COLO668 (cell line): ENCODE data around the gene ACTL6A.

Experiments
- DNase-seq: peaks from one replicate; lab custom pipeline; 2025; ENCODE audit not compliant: unreplicated experiment; lab: John Stamatoyannopoulos, UW

ACTL6A gene

GRCh38 chr3:179590669-179591068 lies 27.9 kb downstream of the ACTL6A start:
- no peak for DNase-seq

GRCh38 chr3:179591313-179591712 lies 28.6 kb downstream of the ACTL6A start:
- DNase-seq = no peak

GRCh38 chr3:179599531-179599930 lies 36.8 kb downstream of the ACTL6A start:
- no peak for DNase-seq

GRCh38 chr3:179603321-179603720 lies 40.6 kb downstream of the ACTL6A start:
- no peak for DNase-seq

- DNase-seq = no peak
Measured at GRCh38 chr3:179603831-179604230, 41.1 kb downstream of the ACTL6A start.

- DNase-seq = peak; percentile 88
Measured at GRCh38 chr3:179604321-179605078, 41.8 kb downstream of the ACTL6A start, which contains the start of the genes MRPL47 and NDUFB5. MRPL47 (minus strand) TSS chr3:179604638; CDS start chr3:179604624, 14 bp downstream. NDUFB5 (plus strand) TSS chr3:179604794; CDS start chr3:179604816, 22 bp downstream.

- no peak for DNase-seq
Measured at GRCh38 chr3:179606534-179607085, 43.9 kb downstream of the ACTL6A start.

GRCh38 chr3:179608931-179609720 lies 46.4 kb downstream of the ACTL6A start:
- DNase-seq = no peak

- no peak for DNase-seq
Measured at GRCh38 chr3:179610066-179610465, 47.3 kb downstream of the ACTL6A start.

- DNase-seq = no peak
Measured at GRCh38 chr3:179613807-179614206, 51.1 kb downstream of the ACTL6A start.

GRCh38 chr3:179615458-179616173 lies 52.9 kb downstream of the ACTL6A start:
- no peak for DNase-seq

GRCh38 chr3:179622023-179622422 lies 59.3 kb downstream of the ACTL6A start:
- DNase-seq = no peak

- DNase-seq = no peak
Measured at GRCh38 chr3:179624451-179624850, 61.7 kb downstream of the ACTL6A start.

- DNase-seq = no peak
Measured at GRCh38 chr3:179630753-179631451, 68.2 kb downstream of the ACTL6A start.
